Endothelial cell of umbilical vein (primary cell): ENCODE measurements around the gene RALGPS1. TPM values are rescaled to one million over a fixed set of nuclear protein-coding genes. Genes with fewer than 3 reads are reported as not detected.

ENCODE experiments used
- BruUV-seq: library from RNA; stranded (reverse); fragments of 400-500 nt; replicated peaks from 2 replicates; lab custom pipeline; 2021; lab: Mats Ljungman, UMichigan
- CTCF ChIA-PET: fragments of 300-600, 350-600 bp; sonication (Branson Sonifier 250); formaldehyde crosslinking; loops from one replicate; lab custom pipeline; 2021; ENCODE audit warnings: antibody characterized with exemption, inconsistent platforms; lab: Charles Lee
- POLR2A ChIA-PET: fragments of 300-600, 350-600 bp; sonication (Branson Sonifier 250); formaldehyde crosslinking; loops from one replicate; lab custom pipeline; 2021; ENCODE audit warnings: antibody characterized with exemption, inconsistent platforms; lab: Charles Lee
- DNase-seq: peaks from one replicate; pipeline ENCODE4 v3.0.0-alpha.2; 2011; ENCODE audit warnings: low read depth, low spot score
- FAIRE-seq: peaks from 2 replicates; lab custom pipeline; 2011; peaks lifted over from hg19 to GRCh38; lab: Jason Lieb, UNC
- H2AFZ ChIP-seq: 2 replicates; pipeline ENCODE4 v1.6.0; 2012; ENCODE audit warnings: low read depth, low read length, control low read depth, inconsistent platforms
- H3K27ac ChIP-seq: 2 replicates; pipeline ENCODE4 v1.5.1; 2011; ENCODE audit warnings: low read depth, mild to moderate bottlenecking, control low read depth, low read length, moderate library complexity; ENCODE audit not compliant: insufficient read depth
- H3K27me3 ChIP-seq, 2 experiments: 2 replicates each; pipeline versions ENCODE4 v1.6.0 to v1.6.1; 2011; ENCODE audit warnings: low read length in 2 of 2, mixed read lengths in 1 of 2; ENCODE audit not compliant: control insufficient read depth in 2 of 2, insufficient read depth in 2 of 2
- H3K36me3 ChIP-seq, 2 experiments: 2 replicates in 1 of 2; 3 replicates in 1 of 2; pipeline ENCODE4 v1.5.1; 2011; ENCODE audit warnings: low read length in 2 of 2, mild to moderate bottlenecking in 1 of 2, moderate library complexity in 1 of 2; ENCODE audit not compliant: control insufficient read depth in 2 of 2, insufficient read depth in 2 of 2; ENCODE audit errors: extremely low read depth in 1 of 2
- H3K4me1 ChIP-seq: 3 replicates; pipeline ENCODE4 v1.5.1; 2011; ENCODE audit warnings: mild to moderate bottlenecking, low read length; ENCODE audit not compliant: control insufficient read depth, insufficient read depth; ENCODE audit errors: extremely low read depth
- H3K4me2 ChIP-seq: 2 replicates; pipeline ENCODE4 v1.6.1; 2011; ENCODE audit warnings: low read length, control low read depth, mixed read lengths; ENCODE audit not compliant: insufficient read depth
- H3K4me3 ChIP-seq, 3 experiments: fragments of 200-600 bp in 1 of 3; sonication (generic), shearing (Covaris generic) in 1 of 3; replicated peaks in 1 of 3; 2 replicates each; pipeline ENCODE4 v1.5.1; 2011 to 2016; ENCODE audit warnings: control low read depth in 3 of 3, low read length in 3 of 3, mild to moderate bottlenecking in 2 of 3, inconsistent platforms in 1 of 3, low read depth in 1 of 3, moderate library complexity in 1 of 3; ENCODE audit not compliant: insufficient read depth in 1 of 3
- H3K79me2 ChIP-seq: 2 replicates; pipeline ENCODE4 v1.6.0; 2012; ENCODE audit warnings: low read length, inconsistent platforms; ENCODE audit not compliant: control insufficient read depth, insufficient read depth
- H3K9ac ChIP-seq: replicated peaks from 2 replicates; pipeline ENCODE3; 2011; ENCODE audit warnings: low read length, control low read depth; ENCODE audit not compliant: insufficient read depth; ENCODE audit errors: extremely low read depth
- H3K9me1 ChIP-seq: replicated peaks from 3 replicates; pipeline ENCODE4 v1.6.0; 2011; ENCODE audit warnings: mild to moderate bottlenecking, low read length; ENCODE audit not compliant: control insufficient read depth, insufficient read depth; ENCODE audit errors: extremely low read depth
- H3K9me3 ChIP-seq: replicated peaks from 2 replicates; pipeline ENCODE4 v1.5.1; 2012; ENCODE audit warnings: low read length, inconsistent platforms; ENCODE audit not compliant: control insufficient read depth, insufficient read depth
- H4K20me1 ChIP-seq: replicated peaks from 2 replicates; pipeline ENCODE3; 2011; ENCODE audit warnings: mild to moderate bottlenecking, low read length; ENCODE audit not compliant: control insufficient read depth, insufficient read depth; ENCODE audit errors: extremely low read depth
- CTCF ChIP-seq, 2 donors: IDR thresholded peaks; 1 replicate in 1 of 2; 2 replicates in 1 of 2; pipeline ENCODE4 v1.5.1; 2011; ENCODE audit warnings: low read length in 2 of 2, mild to moderate bottlenecking in 2 of 2, moderate library complexity in 2 of 2, control low read depth in 1 of 2, inconsistent platforms in 1 of 2, low read depth in 1 of 2; ENCODE audit not compliant: insufficient read depth in 1 of 2; ENCODE audit errors: extremely low read depth in 1 of 2
- EZH2 ChIP-seq: IDR thresholded peaks from 2 replicates; pipeline ENCODE4 v1.6.1; 2012; ENCODE audit warnings: borderline replicate concordance, low read depth, mild to moderate bottlenecking, moderate library complexity, low read length, inconsistent platforms; ENCODE audit not compliant: severe bottlenecking
- FOS ChIP-seq: IDR thresholded peaks from 2 replicates; pipeline ENCODE4 v1.6.1; 2011; ENCODE audit warnings: mild to moderate bottlenecking, low read length, moderate library complexity, borderline replicate concordance; ENCODE audit not compliant: insufficient read depth
- GATA2 ChIP-seq: IDR thresholded peaks from 2 replicates; pipeline ENCODE4 v1.7.0; 2011; ENCODE audit warnings: low read depth, mild to moderate bottlenecking, moderate library complexity, mixed read lengths, low read length; ENCODE audit not compliant: insufficient read length, insufficient read depth
- JUN ChIP-seq: IDR thresholded peaks from 2 replicates; pipeline ENCODE4 v1.6.1; 2011; ENCODE audit warnings: borderline replicate concordance, low read depth; ENCODE audit not compliant: insufficient read length, insufficient read depth
- MAX ChIP-seq: IDR thresholded peaks from 2 replicates; pipeline ENCODE4 v1.6.1; 2011; ENCODE audit not compliant: insufficient read depth, insufficient read length
- MYC ChIP-seq: IDR thresholded peaks from one replicate; pipeline ENCODE4 v1.6.1; 2011; ENCODE audit warnings: mild to moderate bottlenecking, low read depth, low read length
- POLR2A ChIP-seq: IDR thresholded peaks from 2 replicates; pipeline ENCODE4 v1.6.1; 2012; ENCODE audit warnings: low read depth, mild to moderate bottlenecking, control low read depth, low read length
- POLR2AphosphoS5 ChIP-seq: IDR thresholded peaks from 2 replicates; pipeline ENCODE4 v1.6.1; 2012; ENCODE audit warnings: low read depth, mild to moderate bottlenecking, control low read depth, low read length, moderate library complexity; ENCODE audit not compliant: insufficient read depth
- dilution Hi-C: fragments of 300-500 bp; cut with MboI; formaldehyde crosslinking; loops from one replicate; pipeline ENCODE4 v1.15.0; 2019; ENCODE audit warnings: low sequenced_read_pairs; ENCODE audit not compliant: extremely low pct_ligation_motif_present
- intact Hi-C: fragments of 100-400 bp; cut with micrococcal nuclease; formaldehyde crosslinking; loops from one replicate; pipeline ENCODE4 v1.10.0; 2022
- polyA plus RNA-seq, 4 experiments: library from polyadenylated mRNA; depleted of rRNA in 3 of 4; stranded (reverse) in 3 of 4; unstranded in 1 of 4; fragments of >200 nt; gene quantifications; 2 replicates each; pipeline versions ENCODE4 v1.2.1 to v1.2.3, GENCODE V29; 2011 to 2012; ENCODE audit warnings: missing spikeins in 1 of 4
- total RNA-seq: library from RNA; stranded (reverse); gene quantifications from 2 replicates; pipeline ENCODE4 v1.2.3, GENCODE V29; 2021

RALGPS1 gene
- total and polyA plus RNA-seq, 2 donors (not counting 3 experiments of a cell fraction or from before 2014, with no cell fraction given), result 3.8 to 5.5 TPM

- TF ChIP-seq POLR2A (no peak), JUN (no peak), MYC (no peak), POLR2AphosphoS5 (no peak), CTCF (IDR thresholded peaks at IDR 0.05; ENCODE audit: extremely low read depth in 1 of 2, insufficient read depth in 1 of 2, low read depth in 1 of 2, low read length in 2 of 2) (no peak), GATA2 (no peak), FOS (no peak), MAX (no peak), EZH2 (no peak)
- H4K20me1 ChIP-seq, result no peaks in the 10 kb centered on the region
- H3K9me3 ChIP-seq, result no peaks in the 10 kb centered on the region
- no peak overlapping the region for H3K4me3 ChIP-seq
- H3K9me1 ChIP-seq, result no peaks in the 10 kb centered on the region
- dilution Hi-C loops, result no loop called here
- no peak overlapping the region for H2AFZ ChIP-seq
- H3K4me2 ChIP-seq, result no peak overlapping the region
- CTCF ChIA-PET, result interaction anchor here (5.0 kb wide), 1 partner anchor 14 kb away, joined by 26 read pairs; no protein-coding TSS in a partner anchor
- FAIRE-seq (no peak), DNase-seq (no peak)
- POLR2A ChIA-PET, result no interaction called here
- no peaks in the 10 kb centered on the region for H3K36me3 ChIP-seq
- no peak overlapping the region for H3K27ac ChIP-seq
- H3K4me1 ChIP-seq, result no peaks in the 10 kb centered on the region
- BruUV-seq, result no TSS peak
- H3K79me2 ChIP-seq, result no peaks in the 10 kb centered on the region
- no peak overlapping the region for H3K9ac ChIP-seq
- intact Hi-C loops, result no loop called here
- no peaks in the 10 kb centered on the region for H3K27me3 ChIP-seq
These were observed 120.1 kb downstream of the RALGPS1 start for GRCh38 chr9:127034691-127035090.
